ENCODE data around the gene RAVER2. TPM values are rescaled to one million over a fixed set of nuclear protein-coding genes. Genes with fewer than 3 reads are reported as not detected.
A peak's percentile ranks its signal among the peaks of the same experiment; 100 is the strongest.

The RAVER2 gene
- polyA plus RNA-seq, 1 donor from 2014 or later, result 1.2 TPM

- H3K27me3 Mint-ChIP-seq, result peaks cover 2% of the 10 kb centered on the region
- peak overlapping the region in 1 of 4 donors; percentile 28 for H3K4me3 Mint-ChIP-seq
- no peaks in the 10 kb centered on the region for H3K36me3 Mint-ChIP-seq
- H3K27ac Mint-ChIP-seq, result peak overlapping the region in 1 of 3 donors; percentile 65
- H3K9me3 Mint-ChIP-seq, result no peaks in the 10 kb centered on the region
- H3K4me1 Mint-ChIP-seq, result peaks cover 12 to 20% (median 18%) of the 10 kb centered on the region in 3 donors
Observed at GRCh38 chr1:64857347-64857746, 112.5 kb downstream of the RAVER2 start.

- Mint-ChIP-seq H3K4me1 (peaks cover 31 to 44% (median 43%) of the 10 kb centered on the region in 3 donors), H3K36me3 (no peaks in the 10 kb centered on the region), H3K9me3 (no peaks in the 10 kb centered on the region), H3K27ac (peak overlapping the region; percentile 44 to 89 (median 88)), H3K4me3 (peak overlapping the region; percentile 14 to 83 (median 42)), H3K27me3 (peaks cover 2% of the 10 kb centered on the region)
Observed at GRCh38 chr1:64861611-64862010, 116.7 kb downstream of the RAVER2 start.

DNA sequence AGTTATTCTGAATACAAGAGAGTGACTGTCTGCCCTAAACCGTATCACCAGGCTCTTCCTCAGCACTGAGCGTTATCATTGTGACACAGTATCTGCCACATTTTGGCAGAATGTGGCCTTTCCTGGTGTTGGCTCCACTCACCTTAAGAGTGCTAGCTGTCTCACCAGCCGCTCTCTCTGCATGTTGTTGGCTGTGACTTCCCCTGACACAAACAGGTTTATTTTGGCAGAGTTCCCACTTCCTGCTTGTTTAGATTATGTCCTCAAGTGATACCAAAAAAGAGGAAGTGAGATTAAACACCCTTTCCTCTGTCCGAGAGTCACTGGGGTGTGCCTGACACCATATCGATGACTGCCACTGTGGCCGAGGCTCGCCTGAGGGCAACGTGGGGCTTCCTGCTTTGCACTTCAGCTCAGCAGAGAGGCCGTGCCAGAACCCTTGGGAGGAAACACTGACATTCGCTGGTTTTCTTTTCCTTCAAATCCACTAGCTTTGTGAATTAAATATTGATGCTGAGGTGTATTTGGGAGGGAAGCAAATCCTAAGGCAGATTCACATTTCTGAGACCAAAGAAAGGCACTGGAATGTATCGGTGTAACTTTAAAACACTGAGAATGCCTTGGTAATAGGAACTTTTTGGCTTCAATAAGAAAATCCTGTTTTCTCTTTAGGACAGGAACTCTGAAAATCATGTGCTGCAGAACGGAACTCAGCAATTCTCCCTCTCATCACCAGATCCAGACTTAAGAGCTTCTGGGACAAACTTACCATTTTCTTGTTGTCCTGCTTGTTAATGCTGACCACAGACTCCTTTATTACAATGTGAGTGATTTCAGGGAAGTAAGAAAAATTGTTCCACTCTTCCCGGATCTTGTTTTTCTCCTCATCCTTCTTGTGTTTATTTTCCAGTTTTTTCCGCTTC, 119.4 kb downstream of the RAVER2 start:
- H3K36me3 Mint-ChIP-seq, result no peaks in the 10 kb centered on the region
- peaks cover 2% of the 10 kb centered on the region for H3K27me3 Mint-ChIP-seq
- peaks cover 43 to 53% (median 46%) of the 10 kb centered on the region in 3 donors for H3K4me1 Mint-ChIP-seq
- peak overlapping the region; percentile 12 to 90 (median 68) for H3K4me3 Mint-ChIP-seq
- H3K27ac Mint-ChIP-seq, result peak overlapping the region; percentile 57 to 92 (median 90)
- no peaks in the 10 kb centered on the region for H3K9me3 Mint-ChIP-seq

DNA sequence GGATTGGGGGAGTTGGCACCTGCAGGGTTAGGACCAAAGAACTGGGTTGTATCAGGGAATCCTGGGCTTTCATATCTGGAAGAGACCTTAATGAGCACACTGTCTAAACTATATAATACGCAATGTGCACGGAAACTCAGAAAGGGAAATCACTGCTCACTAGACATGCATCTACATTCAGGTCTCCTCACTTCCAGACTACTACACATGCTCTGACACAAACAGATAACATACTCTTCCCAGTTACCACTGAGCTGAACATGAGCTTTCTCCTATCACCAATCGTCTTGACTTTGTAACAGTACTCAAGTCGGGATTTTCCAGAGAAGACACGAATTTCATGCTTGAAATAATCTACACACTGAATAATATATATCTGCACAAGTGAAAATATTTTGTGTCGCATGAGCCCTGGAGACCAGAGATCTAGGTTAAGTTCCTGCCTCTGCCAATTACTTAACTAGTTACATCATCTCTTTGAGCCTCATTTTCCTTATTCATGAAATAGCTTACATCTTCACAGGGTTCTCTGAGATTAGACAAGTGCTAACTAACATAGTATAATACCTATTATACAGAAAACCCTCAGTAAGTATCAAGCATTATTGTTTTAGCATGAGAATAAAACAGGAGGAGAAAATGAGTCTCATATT, 120.4 kb downstream of the RAVER2 start:
- no peaks in the 10 kb centered on the region for H3K9me3 Mint-ChIP-seq
- peaks cover 2% of the 10 kb centered on the region for H3K27me3 Mint-ChIP-seq
- peak overlapping the region in 3 of 4 donors; percentile 12 to 90 (median 83) for H3K4me3 Mint-ChIP-seq
- peaks cover 43 to 53% (median 44%) of the 10 kb centered on the region in 3 donors for H3K4me1 Mint-ChIP-seq
- peak overlapping the region; percentile 57 to 92 (median 90) for H3K27ac Mint-ChIP-seq
- no peaks in the 10 kb centered on the region for H3K36me3 Mint-ChIP-seq

GRCh38 chr1:64866689-64867088, 121.8 kb downstream of the RAVER2 start:
- Mint-ChIP-seq H3K36me3 (peaks cover 2% of the 10 kb centered on the region), H3K4me3 (no peak overlapping the region)

GRCh38 chr1:64867266-64867665, 122.4 kb downstream of the RAVER2 start:
- Mint-ChIP-seq H3K36me3 (peaks cover 2% of the 10 kb centered on the region), H3K9me3 (no peaks in the 10 kb centered on the region), H3K27ac (no peak overlapping the region), H3K4me3 (no peak overlapping the region), H3K4me1 (peaks cover 30 to 41% (median 40%) of the 10 kb centered on the region in 3 donors), H3K27me3 (no peaks in the 10 kb centered on the region)

More at GRCh38 chr1:64866689-64867088, 121.8 kb downstream of the RAVER2 start:
- Mint-ChIP-seq H3K27me3 (no peaks in the 10 kb centered on the region), H3K27ac (no peak overlapping the region), H3K9me3 (no peaks in the 10 kb centered on the region), H3K4me1 (peaks cover 33 to 44% (median 38%) of the 10 kb centered on the region in 3 donors)

DNA sequence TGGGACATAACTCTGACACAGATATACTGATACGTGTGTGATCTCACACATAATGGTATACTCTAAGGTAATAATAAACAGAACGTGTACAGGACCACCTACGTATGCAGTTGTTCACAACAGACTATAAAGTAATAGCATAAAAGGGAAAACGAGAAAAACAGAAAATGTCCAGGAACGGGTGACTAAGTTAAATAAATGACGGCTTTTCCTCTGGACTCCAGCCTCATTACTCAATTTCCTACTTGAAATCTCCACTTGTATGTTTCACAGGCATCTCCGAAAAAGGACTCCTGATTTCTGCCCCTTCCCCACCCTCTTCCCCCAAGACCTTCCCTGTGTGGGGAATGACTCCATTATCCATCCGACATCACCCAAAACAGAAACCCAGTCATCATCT, 126.4 kb downstream of the RAVER2 start:
- H3K36me3 Mint-ChIP-seq, result peaks cover 2% of the 10 kb centered on the region
- peaks cover 4 to 28% (median 12%) of the 10 kb centered on the region in 3 donors for H3K4me1 Mint-ChIP-seq
- H3K27me3 Mint-ChIP-seq, result no peaks in the 10 kb centered on the region
- H3K9me3 Mint-ChIP-seq, result no peaks in the 10 kb centered on the region
- H3K4me3 Mint-ChIP-seq, result no peak overlapping the region
- H3K27ac Mint-ChIP-seq, result peak overlapping the region in 1 of 3 donors; percentile 67

GRCh38 chr1:64872067-64872466, 127.2 kb downstream of the RAVER2 start:
- H3K4me1 Mint-ChIP-seq, result peaks cover 4 to 28% (median 12%) of the 10 kb centered on the region in 3 donors
- H3K36me3 Mint-ChIP-seq, result peaks cover 2% of the 10 kb centered on the region
- H3K27ac Mint-ChIP-seq, result peak overlapping the region in 2 of 3 donors; percentile 55 to 85
- no peaks in the 10 kb centered on the region for H3K27me3 Mint-ChIP-seq
- H3K9me3 Mint-ChIP-seq, result no peaks in the 10 kb centered on the region
- H3K4me3 Mint-ChIP-seq, result no peak overlapping the region

DNA sequence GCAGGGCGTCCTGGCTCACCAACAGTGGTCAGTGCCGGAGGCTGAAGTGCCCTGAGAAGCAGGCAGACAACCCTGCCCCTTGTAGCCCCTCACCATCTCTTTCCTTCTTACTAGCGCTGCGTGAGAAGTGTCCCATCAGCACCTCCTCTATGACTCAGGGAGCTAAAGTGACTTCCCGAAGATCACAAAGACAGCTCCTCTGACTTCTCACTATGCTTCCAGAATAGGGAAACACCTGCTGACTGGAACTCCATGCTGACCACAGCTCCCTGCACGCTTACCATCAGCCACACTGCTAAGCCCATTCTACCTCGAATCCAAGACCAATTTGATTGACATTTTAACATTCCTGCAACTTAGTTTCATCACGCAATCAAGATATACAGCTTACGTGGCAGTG, 128.7 kb downstream of the RAVER2 start:
- Mint-ChIP-seq H3K4me1 (peaks cover 4 to 27% (median 9%) of the 10 kb centered on the region in 3 donors), H3K36me3 (peaks cover 2% of the 10 kb centered on the region), H3K9me3 (no peaks in the 10 kb centered on the region), H3K27ac (peak overlapping the region in 1 of 3 donors; percentile 7), H3K4me3 (no peak overlapping the region), H3K27me3 (no peaks in the 10 kb centered on the region)

- peaks cover 6% of the 10 kb centered on the region for H3K36me3 Mint-ChIP-seq
Observed at GRCh38 chr1:64874666-64875065, 129.8 kb downstream of the RAVER2 start.

DNA sequence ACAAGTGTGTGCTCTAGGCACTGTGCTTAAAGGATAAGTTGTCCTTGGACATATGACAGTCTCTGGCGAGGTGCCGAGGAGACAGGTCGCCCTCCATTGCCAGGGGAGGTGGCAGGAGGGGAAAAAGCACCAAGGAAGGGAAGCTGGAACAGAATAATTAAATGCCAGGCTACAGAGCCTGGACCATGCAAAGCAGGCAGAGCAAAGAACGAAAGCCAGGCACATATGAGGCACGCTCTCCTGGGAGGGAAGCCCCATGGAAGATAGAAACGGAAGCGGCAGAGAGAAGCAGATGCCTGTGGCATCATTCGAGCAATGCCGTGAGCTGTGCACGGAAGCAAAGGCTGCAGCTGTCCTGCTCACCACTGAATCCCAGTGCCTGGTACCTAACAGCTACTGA, 130.2 kb downstream of the RAVER2 start:
- Mint-ChIP-seq H3K27ac (peak overlapping the region in 2 of 3 donors; percentile 62 to 88), H3K27me3 (no peaks in the 10 kb centered on the region), H3K36me3 (peaks cover 6% of the 10 kb centered on the region), H3K9me3 (no peaks in the 10 kb centered on the region), H3K4me3 (no peak overlapping the region), H3K4me1 (peaks cover 2 to 20% (median 2%) of the 10 kb centered on the region in 3 donors)

More at GRCh38 chr1:64874666-64875065, 129.8 kb downstream of the RAVER2 start:
- Mint-ChIP-seq H3K4me1 (peaks cover 2 to 20% (median 2%) of the 10 kb centered on the region in 3 donors), H3K27me3 (no peaks in the 10 kb centered on the region), H3K4me3 (no peak overlapping the region), H3K9me3 (no peaks in the 10 kb centered on the region), H3K27ac (peak overlapping the region in 1 of 3 donors; percentile 88)

DNA sequence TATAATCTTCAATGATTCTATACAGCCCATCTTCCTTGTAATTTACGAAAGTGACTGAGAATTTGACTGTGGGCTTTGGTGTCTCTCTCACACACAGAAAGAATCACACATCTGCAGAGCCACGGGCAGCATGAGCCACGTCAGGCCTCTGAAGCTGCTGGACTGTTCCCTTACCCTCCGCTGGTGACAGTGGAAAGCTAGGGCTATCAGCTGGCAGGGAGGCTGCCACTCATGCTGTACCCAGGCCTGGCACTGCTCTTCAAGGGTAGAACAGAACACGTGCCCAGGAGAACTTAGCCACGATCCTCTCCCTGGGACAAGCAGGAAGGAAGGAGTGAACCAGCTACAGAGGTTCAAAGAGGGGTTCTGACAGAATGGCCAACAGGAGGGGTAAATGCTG, 130.7 kb downstream of the RAVER2 start:
- Mint-ChIP-seq H3K36me3 (peaks cover 6% of the 10 kb centered on the region), H3K9me3 (no peaks in the 10 kb centered on the region), H3K27me3 (no peaks in the 10 kb centered on the region), H3K4me1 (peaks cover 2 to 20% (median 2%) of the 10 kb centered on the region in 3 donors), H3K4me3 (peak overlapping the region in 1 of 4 donors; percentile 81), H3K27ac (peak overlapping the region in 1 of 3 donors; percentile 62)

- Mint-ChIP-seq H3K9me3 (no peaks in the 10 kb centered on the region), H3K36me3 (peaks cover 5% of the 10 kb centered on the region), H3K4me1 (peaks cover 5 to 15% (median 8%) of the 10 kb centered on the region in 3 donors), H3K27ac (peak overlapping the region in 2 of 3 donors; percentile 72 to 84), H3K4me3 (no peak overlapping the region), H3K27me3 (no peaks in the 10 kb centered on the region)
Observed at GRCh38 chr1:64877151-64877550, 132.3 kb downstream of the RAVER2 start.

DNA sequence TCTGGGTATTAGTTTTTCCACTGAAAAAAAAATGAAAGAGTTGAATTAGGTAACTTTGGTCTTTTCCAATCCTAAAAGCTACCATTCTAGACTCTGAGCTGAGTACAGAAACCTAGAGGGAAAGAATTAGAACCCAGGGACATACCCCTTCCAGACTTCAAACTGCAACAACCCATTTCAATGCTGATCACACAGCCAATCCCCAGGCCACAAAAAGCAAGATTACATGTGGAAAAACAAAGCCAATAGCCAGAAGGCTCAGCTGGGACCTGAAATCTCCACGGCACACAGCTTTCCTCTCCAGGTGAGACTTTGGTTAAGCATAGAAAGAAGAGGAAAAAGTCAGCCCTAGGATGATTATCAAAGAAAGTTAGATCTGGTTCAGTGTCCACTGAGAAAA, 132.7 kb downstream of the RAVER2 start:
- H3K4me3 Mint-ChIP-seq, result peak overlapping the region in 1 of 4 donors; percentile 22
- H3K27me3 Mint-ChIP-seq, result no peaks in the 10 kb centered on the region
- H3K27ac Mint-ChIP-seq, result peak overlapping the region in 2 of 3 donors; percentile 72 to 84
- peaks cover 7 to 15% (median 9%) of the 10 kb centered on the region in 3 donors for H3K4me1 Mint-ChIP-seq
- H3K36me3 Mint-ChIP-seq, result peaks cover 5% of the 10 kb centered on the region
- no peaks in the 10 kb centered on the region for H3K9me3 Mint-ChIP-seq

- H3K4me3 Mint-ChIP-seq, result no peak overlapping the region
- H3K27me3 Mint-ChIP-seq, result no peaks in the 10 kb centered on the region
- peaks cover 12 to 19% (median 14%) of the 10 kb centered on the region in 3 donors for H3K4me1 Mint-ChIP-seq
- no peaks in the 10 kb centered on the region for H3K9me3 Mint-ChIP-seq
- peaks cover 5% of the 10 kb centered on the region for H3K36me3 Mint-ChIP-seq
- H3K27ac Mint-ChIP-seq, result peak overlapping the region in 1 of 3 donors; percentile 72
Observed at GRCh38 chr1:64878090-64878489, 133.2 kb downstream of the RAVER2 start.
